ENCODE data around the gene ERBB4.

DNA sequence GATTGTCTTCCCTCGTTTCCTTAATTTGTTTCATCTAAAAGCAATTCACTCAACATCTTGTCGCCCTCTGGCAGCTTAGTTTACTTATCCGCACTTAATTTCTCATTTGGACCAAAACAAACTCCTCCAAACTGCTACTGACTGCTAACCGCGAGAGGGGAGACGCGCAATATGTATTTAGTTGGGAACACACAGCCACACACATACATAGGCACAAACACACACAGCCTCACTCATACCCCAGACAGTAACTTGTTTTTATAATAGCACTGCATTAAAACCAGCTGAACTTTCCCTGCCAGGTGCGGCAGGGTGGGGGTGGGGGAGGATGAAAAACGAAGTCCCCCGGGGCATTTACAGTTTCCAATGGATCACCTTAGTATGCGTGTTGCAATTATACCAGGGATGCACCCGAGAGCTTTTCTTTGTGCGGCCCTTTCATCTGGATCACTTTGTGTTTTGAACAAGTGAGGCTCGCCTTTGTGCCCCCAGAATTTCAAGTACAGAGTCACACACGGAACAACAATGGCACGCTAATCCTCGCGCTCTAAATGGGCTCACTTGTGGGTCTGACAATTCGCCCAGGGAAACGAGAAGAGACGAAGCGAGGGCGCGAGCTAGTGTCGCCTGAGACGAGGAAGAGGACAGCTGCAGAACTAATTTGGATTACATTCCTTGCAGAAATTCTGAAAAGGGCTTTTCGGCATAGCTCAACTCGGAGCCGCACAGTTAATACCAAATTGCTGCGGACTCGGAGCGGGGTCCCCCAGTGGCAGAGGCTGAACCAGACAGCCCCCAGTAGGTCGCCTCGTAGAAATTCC lies 2.4 kb downstream of the ERBB4 start:
- TF ChIP-seq, protein P1, sequence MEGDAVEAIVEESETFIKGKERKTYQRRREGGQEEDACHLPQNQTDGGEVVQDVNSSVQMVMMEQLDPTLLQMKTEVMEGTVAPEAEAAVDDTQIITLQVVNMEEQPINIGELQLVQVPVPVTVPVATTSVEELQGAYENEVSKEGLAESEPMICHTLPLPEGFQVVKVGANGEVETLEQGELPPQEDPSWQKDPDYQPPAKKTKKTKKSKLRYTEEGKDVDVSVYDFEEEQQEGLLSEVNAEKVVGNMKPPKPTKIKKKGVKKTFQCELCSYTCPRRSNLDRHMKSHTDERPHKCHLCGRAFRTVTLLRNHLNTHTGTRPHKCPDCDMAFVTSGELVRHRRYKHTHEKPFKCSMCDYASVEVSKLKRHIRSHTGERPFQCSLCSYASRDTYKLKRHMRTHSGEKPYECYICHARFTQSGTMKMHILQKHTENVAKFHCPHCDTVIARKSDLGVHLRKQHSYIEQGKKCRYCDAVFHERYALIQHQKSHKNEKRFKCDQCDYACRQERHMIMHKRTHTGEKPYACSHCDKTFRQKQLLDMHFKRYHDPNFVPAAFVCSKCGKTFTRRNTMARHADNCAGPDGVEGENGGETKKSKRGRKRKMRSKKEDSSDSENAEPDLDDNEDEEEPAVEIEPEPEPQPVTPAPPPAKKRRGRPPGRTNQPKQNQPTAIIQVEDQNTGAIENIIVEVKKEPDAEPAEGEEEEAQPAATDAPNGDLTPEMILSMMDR (IDR thresholded peaks at IDR 0.05), result no peak
- no peak for TF ChIP-seq POLR2A (IDR thresholded peaks at IDR 0.05)

All from esophagus squamous epithelium (tissue), 4 donors.